Right lobe of liver (tissue), 4 donors: ENCODE data around the gene SPATA20.

Source experiments
- POLR2A ChIP-seq: fragments of 450-650 bp; IDR thresholded peaks from one replicate; pipeline ENCODE4 v1.6.1; 2017; ENCODE audit warnings: antibody characterized with exemption, mild to moderate bottlenecking
- TF ChIP-seq, protein P1 (sequence below), 4 donors: fragments of 200-600 bp in 3 of 4; fragments of 450-650 bp in 1 of 4; IDR thresholded peaks; one replicate each; pipeline versions ENCODE4 v1.5.1 to v1.8.0; 2016 to 2022; ENCODE audit warnings: antibody characterized with exemption in 4 of 4, mild to moderate bottlenecking in 2 of 4
- donor health status: DM: no; HTN: no; CAD: no.
- donor health status: DM: no; HTN: no; CAD: no.
- donor health status: DM: no; HTN: yes; CAD: no.

- TF ChIP-seq, protein P1, sequence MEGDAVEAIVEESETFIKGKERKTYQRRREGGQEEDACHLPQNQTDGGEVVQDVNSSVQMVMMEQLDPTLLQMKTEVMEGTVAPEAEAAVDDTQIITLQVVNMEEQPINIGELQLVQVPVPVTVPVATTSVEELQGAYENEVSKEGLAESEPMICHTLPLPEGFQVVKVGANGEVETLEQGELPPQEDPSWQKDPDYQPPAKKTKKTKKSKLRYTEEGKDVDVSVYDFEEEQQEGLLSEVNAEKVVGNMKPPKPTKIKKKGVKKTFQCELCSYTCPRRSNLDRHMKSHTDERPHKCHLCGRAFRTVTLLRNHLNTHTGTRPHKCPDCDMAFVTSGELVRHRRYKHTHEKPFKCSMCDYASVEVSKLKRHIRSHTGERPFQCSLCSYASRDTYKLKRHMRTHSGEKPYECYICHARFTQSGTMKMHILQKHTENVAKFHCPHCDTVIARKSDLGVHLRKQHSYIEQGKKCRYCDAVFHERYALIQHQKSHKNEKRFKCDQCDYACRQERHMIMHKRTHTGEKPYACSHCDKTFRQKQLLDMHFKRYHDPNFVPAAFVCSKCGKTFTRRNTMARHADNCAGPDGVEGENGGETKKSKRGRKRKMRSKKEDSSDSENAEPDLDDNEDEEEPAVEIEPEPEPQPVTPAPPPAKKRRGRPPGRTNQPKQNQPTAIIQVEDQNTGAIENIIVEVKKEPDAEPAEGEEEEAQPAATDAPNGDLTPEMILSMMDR (IDR thresholded peaks at IDR 0.05), result no peak
- TF ChIP-seq POLR2A, result no peak
Measured at GRCh38 chr17:50531428-50532025, 15.4 kb upstream of the SPATA20 start.
